HG03457 (cell line): ENCODE results near the gene RPS6KA5.
"Not testable (repeated sequence)": the region's sequence is repeated elsewhere in the genome, so short reads cannot be mapped to it uniquely, and the experiment has no call there.

ENCODE experiments used
- ATAC-seq: cut with Tn5 transposase; IDR thresholded peaks from one replicate; pipeline ENCODE4 v1.9.1; 2021; ENCODE audit warnings: moderate number of reproducible peaks; ENCODE audit not compliant: unreplicated experiment

Gene RPS6KA5

DNA sequence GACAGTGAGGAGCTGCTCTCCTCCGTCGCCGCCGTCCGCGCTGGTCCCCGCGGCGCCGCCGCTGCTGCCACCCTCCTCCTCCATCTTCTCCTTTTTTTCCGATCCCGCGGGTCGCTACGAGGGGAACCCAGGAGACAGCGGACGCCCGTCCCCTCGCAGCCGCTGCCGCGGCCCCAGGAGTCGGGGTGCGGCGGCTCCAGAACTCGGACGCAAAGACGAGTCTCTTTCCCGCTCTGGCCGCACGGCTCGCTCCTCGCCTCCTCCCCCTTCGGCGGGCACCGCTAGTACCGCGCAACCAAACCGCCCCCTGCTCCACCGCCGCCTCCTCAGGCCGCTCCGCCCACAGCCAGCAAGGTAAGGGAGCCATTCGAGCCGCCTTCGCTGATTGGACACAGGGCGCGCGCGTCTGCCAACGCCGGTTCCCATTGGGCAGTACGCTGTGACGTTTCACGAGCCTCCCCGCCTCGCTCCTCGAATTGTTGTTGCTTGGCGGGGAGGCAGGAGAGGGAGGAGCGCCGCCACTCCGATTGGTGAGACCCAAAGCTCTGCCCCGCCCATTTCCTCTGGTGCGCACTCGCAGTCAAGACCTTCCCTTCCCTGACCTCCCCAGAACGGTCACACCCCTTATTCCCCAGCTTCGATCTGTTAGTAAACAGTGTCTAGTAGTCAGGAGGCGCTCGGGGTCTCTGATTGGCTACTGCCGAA lies at the start of gene RPS6KA5:
RPS6KA5 (minus strand) TSS at position 291 of the 705 bp plus-strand sequence; CDS start at position 84, 207 bp downstream.
- peak; percentile 85 for ATAC-seq

GRCh38 chr14:91108941-91109611 lies 48.6 kb upstream of the RPS6KA5 start:
- no peak for ATAC-seq

- no peak for ATAC-seq
Measured at GRCh38 chr14:91103116-91103515, 42.7 kb upstream of the RPS6KA5 start.

DNA sequence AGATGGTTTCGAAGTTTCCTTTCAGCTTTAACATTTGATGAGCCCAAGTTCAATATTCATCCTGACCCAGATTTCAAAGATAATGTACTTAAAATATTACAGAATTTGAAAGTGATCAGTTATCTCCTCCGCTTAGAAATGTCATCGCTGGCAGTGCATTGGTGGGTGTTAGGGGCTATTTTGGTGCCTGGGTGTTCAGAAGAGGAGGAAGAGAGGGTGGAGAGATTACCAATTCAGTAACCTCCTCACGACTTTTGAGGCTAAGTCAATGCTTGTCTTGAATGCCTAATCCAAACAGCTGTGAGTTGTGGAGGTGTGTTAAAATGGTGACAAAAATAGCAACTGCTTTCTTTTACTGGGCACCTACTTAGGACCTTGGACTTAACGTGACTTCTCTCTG lies 39.7 kb upstream of the RPS6KA5 start:
- no peak for ATAC-seq

DNA sequence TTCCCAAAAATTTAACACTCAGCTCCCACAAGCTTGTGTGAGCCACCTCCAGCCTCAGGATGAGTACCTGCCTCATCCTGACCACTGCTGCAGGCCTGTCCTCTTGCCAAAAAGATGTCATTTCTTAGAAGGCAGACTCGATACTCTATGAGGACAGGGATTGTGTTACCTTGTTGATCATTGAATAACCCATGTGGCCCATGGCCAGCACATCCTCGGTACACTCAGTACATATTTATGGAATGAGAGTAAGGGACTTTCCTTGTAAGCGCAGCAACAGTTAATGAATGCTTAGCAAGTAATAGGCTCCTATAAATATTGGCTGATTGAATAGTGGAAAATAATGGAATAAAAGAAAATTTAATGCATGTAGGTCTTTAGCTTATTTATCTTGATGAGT lies 38.1 kb upstream of the RPS6KA5 start:
- ATAC-seq: no peak

DNA sequence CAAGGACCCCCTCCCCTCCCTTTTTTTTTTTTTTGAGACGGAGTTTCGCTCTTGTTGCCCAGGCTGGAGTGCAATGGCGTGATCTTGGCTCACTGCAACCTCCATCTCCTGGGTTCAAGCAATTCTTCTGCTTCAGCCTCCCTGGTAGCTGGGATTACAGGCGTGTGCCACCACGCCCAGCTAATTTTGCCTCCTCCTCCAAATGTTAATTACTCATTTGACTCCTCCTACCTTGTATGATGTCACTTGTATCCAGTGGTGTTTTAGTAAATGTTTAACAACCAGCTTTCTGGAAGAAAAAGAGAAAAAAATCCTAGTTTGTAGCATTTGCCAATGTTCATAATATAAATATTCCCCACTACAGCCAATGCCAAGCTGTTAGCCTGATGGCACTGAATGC lies 37.2 kb upstream of the RPS6KA5 start:
- ATAC-seq: not testable (repeated sequence)

DNA sequence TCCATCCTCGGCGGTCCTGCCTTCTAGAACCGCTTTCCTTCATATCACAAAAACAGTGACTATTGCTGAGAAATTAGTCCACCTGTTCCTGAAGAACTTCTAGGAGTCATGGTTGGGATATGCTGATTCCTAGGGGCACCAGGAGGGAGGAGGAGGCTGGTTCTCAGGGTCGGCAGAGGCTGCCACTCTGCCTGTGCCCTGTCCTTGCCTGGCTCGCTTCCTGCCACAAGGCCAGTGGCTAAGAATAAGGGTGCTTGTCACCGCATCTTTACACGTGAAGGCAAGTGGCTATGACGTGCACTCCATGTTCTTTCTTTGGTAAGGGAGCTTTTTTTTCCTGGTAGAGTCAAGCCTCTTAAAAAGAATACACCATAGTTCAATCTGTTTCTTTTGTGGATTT lies 34.7 kb upstream of the RPS6KA5 start:
- ATAC-seq: no peak

DNA sequence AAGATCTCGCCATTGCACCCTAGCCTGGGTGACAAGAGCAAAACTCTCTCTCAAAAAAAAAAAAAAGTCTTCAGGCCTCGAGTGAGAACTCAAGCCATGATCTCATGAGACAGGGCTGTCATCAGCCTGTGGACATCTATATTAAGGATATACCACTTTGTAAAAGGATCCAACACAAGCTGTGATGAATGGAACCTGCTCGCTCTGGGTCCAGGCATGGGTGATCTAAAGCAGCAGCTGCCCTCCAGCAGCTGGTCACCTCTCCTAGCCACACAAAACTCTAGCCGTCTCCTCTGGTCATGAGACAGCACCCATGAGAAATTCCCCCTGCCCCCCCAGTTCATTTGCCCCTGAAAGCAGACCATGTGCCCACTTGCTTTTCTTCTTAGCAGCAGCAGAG lies 34.3 kb upstream of the RPS6KA5 start:
- no peak for ATAC-seq

DNA sequence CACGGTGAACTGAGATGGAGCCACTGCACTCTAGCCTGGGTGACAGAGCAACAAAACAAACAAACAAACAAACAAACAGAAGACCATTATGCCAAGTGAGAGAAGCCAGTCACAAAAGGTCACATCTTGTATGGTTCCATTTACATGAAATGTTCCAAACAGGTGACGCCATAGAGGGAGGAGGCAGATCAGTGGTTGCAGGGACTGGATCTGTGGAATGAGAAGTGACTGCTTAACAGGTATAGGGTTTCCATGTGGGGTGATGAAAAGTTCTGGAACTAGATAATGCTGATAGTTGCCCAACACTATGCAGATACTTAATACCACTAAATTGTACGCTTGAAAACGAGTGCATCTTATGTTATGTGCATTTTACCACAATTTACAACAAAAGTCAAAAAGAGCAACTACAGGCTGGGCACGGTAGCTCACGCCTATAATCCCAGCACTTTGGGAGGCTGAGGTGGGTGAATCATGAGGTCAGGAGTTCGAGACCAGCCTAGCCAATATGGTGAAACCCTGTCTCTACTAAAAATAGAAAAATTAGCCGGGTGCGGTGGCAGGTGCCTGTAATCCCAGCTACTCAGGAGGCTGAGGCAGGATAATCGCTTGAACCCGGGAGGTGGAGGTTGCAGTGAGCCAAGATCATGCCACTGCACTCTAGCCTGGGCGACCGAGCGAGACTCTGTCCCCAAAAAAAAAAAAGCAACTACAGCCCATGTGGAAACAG lies 33.5 kb upstream of the RPS6KA5 start:
- ATAC-seq: not testable (repeated sequence)

- ATAC-seq: no peak
Measured at GRCh38 chr14:91092073-91092472, 31.6 kb upstream of the RPS6KA5 start.

- no peak for ATAC-seq
Measured at GRCh38 chr14:91090743-91091142, 30.3 kb upstream of the RPS6KA5 start.

- no peak for ATAC-seq
Measured at GRCh38 chr14:91089958-91090535, 29.6 kb upstream of the RPS6KA5 start.

DNA sequence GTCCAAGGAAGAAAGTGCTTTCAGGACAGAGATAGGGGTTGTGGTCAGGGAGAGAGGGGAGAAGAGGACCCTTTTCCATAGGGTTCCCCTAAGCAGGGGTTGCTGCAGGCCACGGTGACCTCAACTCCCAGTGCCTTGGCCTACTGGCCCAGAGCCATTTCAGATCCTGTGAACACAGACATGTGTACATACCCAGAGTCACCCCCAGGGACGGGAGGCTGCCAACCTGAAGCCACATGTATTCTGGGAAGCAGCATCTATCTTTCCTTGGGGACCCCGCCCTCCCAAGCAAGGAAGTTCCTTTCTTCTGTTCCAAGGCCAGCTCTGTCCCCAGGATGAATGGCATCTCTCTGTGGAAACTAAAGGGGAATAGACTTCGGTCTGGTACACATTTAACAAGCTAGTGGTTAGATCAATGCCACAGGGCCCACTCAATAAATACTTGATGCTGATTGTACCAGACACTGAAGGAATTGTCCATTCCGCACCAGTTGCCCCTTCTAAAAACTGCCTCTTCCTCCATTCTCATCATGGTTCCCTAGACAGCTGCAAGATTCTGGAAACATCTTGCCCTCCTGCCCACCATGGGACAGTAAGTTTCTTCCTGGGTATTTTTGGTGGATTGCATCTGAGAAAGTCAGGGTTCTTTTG lies 28.3 kb upstream of the RPS6KA5 start:
- ATAC-seq: no peak

DNA sequence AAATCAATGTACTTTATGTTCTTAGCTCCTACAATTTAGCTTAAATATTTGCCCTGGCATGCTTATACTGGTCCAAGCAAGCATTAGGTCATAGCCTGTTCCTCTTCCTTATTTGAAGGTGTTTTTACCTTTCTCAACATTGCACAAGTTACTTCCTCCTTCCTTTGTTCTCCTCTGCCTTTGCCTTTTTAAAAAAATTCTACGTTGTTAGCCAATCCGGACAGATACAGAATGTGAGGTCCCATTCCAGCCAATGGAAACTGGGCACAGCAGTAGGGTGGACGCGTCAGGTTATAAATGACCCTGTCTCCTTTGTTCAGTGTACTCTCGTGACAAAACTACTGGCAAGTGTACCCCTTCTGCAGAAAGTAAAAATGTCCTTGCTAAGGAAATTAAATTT lies 27.0 kb upstream of the RPS6KA5 start:
- not testable (repeated sequence) for ATAC-seq

GRCh38 chr14:91084516-91084915 lies 24.1 kb upstream of the RPS6KA5 start:
- no peak for ATAC-seq

GRCh38 chr14:91082282-91082681 lies 21.8 kb upstream of the RPS6KA5 start:
- ATAC-seq: no peak

DNA sequence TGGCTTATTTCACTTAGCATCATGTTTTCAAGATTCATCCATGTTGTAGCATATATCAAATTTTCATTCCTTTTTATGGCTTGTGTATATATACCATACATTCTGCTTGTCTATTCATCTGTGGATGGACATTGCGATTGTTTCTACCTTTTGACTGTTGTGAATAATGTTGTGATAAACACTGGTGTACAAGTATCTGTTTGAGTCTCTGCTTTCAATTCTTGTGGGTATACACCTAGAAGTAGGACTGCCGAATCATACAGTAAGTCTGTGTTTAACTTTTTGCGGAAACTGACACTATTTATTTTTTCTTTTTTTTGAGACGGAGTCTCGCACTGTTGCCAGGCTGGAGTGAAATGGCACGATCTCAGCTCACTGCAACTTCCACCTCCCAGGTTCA lies 19.6 kb upstream of the RPS6KA5 start:
- no peak for ATAC-seq

DNA sequence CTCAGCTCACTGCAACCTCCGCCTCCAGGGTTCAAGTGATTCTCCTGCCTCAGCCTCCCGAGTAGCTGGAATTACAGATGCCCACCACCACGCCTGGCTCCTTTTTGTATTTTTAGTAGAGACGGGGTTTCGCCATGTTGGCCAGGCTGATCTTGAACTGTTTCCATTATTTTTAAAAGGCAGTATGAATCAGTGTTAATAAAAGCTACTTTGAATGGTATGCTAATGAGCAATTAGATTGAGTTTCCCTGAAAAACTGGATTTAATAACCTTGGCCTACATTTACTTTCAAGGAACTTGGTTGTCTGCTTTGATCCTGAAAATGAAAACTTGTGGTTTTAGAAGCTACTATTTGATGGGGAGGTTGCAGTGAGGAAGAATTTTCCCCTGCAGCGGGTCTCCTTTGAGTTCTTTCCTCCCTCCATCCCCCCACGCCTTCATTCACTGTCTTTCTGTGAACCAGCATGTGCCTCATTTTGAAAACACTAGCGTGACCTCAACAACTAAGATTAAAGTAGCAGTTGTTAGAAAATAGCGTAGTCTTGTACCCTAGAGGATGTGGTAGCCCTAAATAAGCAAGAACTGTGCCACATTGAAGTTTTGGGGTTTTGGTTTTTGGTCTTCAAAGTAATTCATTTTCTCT lies 17.8 kb upstream of the RPS6KA5 start:
- no peak for ATAC-seq

- ATAC-seq: no peak
Measured at GRCh38 chr14:91075553-91075952, 15.1 kb upstream of the RPS6KA5 start.

DNA sequence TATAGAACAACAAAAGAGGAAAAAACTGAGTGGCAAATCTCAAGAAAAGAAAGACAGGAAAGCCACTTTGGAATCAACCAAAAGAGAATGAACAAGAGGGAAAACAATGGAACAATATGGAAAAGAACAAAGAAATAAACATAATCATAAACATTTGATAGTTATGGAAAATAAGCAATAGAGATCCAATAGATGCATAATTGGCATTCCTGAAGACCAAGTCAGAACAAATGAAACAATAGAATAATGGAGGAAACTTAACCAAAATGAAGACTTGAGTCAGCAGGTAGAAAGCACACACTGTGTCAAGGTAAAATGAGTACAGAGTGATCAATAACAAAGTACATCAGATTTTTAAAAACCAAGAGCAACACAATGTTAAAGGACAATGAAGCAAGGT lies 10.1 kb upstream of the RPS6KA5 start:
- no peak for ATAC-seq

DNA sequence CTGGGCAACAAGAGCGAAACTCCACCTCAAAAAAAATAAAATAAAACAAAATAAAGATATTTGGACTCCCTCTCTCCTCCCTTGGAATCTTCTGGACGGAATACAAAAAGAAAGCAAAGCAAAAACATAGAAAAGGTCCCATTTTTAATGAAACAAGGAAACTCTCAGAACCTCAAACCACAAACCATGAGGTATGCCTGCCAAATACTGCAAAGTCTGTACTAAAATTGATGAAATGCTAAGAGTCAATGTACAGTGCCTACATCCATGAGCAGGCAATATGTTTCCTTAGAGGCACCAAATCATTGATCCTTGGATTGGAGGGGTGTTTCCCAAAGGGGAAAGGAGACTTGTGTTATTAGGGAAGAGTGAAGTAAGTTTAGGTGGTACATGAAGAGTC lies 8.2 kb upstream of the RPS6KA5 start:
- no peak for ATAC-seq
